Amygdala (tissue), 56 donors: ENCODE results near the gene TWSG1.
"Not testable (repeated sequence)": the region's sequence is repeated elsewhere in the genome, so short reads cannot be mapped to it uniquely, and the experiment has no call there.

Experiments used
- DNase-seq, 56 donors: peaks; one replicate each; lab custom pipeline; 2025; lab: John Stamatoyannopoulos, UW

The TWSG1 gene

DNA sequence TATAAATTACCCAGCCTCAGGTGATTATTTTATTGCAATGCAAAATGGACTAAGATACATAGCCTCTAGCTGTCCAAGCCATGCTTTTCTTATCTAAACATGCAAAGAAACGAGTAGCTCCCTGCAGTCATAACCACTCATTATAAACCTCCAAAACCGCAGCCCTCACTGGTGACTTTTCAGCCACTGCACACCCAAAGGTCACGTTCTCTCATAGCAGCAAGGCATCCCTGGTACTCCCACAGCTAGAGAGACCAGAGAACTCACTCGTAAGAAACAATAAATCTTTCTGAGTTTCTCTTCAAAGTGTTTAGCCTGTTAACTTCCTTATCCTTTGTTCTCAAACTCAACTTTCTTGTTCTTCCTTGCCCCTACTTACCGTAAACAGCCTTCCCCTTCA is 112.3 kb downstream of the TWSG1 start:
- DNase-seq: no peak

DNA sequence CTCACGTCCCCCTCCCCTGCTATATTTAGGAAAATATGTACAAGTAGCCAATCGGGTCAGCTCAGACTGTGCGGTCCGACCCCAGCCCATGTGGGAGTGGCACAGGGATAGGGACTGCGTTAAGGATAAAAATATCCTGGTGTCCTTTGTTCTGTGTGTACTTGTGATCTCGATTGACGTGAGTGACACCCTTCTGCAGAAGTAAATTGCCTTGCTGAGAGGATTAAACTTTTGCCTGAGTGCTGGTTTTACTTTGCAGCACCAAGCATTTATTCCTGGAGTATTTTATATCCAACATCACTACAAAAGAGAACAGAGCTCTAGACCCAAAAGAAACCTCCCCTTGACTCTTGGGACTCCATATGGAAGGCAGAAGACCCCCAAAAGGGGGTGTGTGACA is 112.8 kb downstream of the TWSG1 start:
- no peak for DNase-seq

DNA sequence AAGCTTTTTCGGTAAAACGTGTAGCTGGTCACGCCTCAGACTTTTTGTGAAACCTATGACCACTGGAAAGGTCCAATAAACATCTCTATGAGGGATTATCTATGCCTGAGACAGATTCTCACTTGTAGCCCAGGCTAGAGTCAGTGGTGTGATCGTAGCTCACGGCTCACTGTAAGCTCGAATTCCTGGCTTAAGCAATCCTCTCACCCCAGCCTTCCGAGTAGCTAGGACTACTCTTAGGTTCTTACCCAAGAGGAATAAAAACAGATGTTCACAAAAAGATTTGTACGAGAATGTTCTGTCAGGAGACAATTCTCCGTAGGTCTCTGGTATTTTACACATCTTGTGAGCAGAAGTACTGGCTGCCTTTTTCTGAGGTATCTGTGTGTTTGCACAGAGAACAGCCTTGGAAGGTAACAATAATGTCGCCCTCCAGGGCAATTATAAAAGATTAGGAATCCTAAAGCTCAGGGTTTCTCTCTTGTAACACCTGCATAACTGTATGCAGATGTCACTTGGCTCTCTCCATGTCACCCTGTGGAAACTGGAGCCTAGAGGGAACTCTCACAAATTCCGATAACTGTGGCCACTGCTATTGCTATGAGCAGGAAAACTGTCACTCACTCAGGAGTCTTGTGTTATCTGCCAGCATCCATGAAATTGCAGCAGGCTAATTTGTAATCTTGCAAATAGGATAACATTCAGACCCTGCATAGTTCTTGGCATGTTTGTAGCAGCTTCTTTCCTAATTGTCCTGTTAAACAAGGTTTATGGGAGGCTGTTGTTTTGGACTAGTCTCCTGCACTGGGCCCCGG is 115.2 kb downstream of the TWSG1 start:
- no peak for DNase-seq

DNA sequence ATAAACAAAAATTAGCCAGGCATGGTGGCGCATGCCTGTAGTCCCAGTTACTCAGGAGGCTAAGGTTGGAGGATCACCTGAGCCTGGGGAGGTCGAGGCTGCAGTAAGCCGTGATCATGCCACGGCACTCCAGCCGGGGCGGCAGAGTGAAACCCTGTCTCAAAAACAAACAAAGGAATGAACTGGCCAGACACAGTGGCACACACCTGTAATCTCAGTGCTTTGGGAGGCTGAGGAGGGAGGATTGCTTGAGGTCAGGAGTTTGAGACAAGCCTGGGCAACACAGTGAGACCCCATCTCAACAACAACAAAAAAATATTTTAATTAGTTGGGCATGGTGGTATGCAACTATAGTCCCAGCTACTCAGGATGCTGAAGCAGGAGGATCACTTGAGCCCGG is 116.3 kb downstream of the TWSG1 start:
- not testable (repeated sequence) for DNase-seq
